ENCODE measurements around the gene IL1RAP. TPM values are rescaled to one million over a fixed set of nuclear protein-coding genes. Genes with fewer than 3 reads are reported as not detected.

Gene IL1RAP
- polyA plus RNA-seq, 4 donors, result 0.45 to 11.2 (median 1.1) TPM

DNA sequence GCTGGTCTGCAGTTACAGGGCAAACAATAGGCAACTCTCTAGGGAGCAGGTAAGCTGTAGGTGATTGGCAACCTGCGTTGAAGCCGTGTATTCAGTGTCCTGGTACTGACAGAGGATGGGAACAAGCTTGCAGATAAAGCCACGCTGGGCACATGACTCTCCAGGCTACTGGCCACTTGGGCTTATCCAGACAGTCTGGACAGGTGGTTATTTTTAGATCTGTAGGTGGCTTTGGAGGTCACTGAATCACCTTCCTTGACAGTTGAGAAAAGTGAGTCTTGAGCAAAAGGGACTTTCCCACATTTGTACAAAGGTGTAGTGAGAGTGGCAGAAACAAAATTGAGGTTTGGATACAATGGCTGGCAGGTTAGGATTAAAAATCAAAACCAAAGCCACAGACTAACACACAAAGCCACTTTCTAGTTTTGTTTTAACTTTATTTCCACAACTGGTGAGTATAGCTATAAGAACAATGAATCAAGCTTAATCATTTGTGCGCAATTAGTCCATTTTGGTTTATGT is 22.3 kb upstream of the IL1RAP start:
- Histone ChIP-seq H3K9me3 (ENCODE audit: control insufficient read depth in 2 of 2, insufficient read depth in 1 of 2, low read depth in 1 of 2, low read length in 1 of 2) (no peaks in the 10 kb centered on the region), H3K27ac (ENCODE audit: low read depth in 1 of 3, low read length in 2 of 3) (no peak overlapping the region), H3K36me3 (ENCODE audit: control insufficient read depth in 3 of 3, insufficient read depth in 2 of 3, low read depth in 1 of 3, low read length in 3 of 3) (no peaks in the 10 kb centered on the region), H3K27me3 (ENCODE audit: control insufficient read depth in 3 of 3, insufficient read depth in 3 of 3, low read length in 3 of 3) (peaks cover 0 to 2% (median 0%) of the 10 kb centered on the region in 3 donors), H3K4me1 (ENCODE audit: control insufficient read depth in 3 of 3, insufficient read depth in 2 of 3, low read depth in 1 of 3, low read length in 2 of 3) (no peaks in the 10 kb centered on the region), H3K4me3 (ENCODE audit: low read depth in 1 of 3, low read length in 3 of 3) (no peak overlapping the region)
- 57 to 71% (median 70%) methylated on average over 4 of the region's 4 CpGs for WGBS, 3 donors
- FAIRE-seq, result no peak
- DNase-seq, result no peak

GRCh38 chr3:190492129-190492528 is 21.8 kb upstream of the IL1RAP start:
- FAIRE-seq (no peak), DNase-seq (no peak)
- Histone ChIP-seq H3K9me3 (ENCODE audit: control insufficient read depth in 2 of 2, insufficient read depth in 1 of 2, low read depth in 1 of 2, low read length in 1 of 2) (no peaks in the 10 kb centered on the region), H3K4me1 (ENCODE audit: control insufficient read depth in 3 of 3, insufficient read depth in 2 of 3, low read depth in 1 of 3, low read length in 2 of 3) (no peaks in the 10 kb centered on the region), H3K36me3 (ENCODE audit: control insufficient read depth in 3 of 3, insufficient read depth in 2 of 3, low read depth in 1 of 3, low read length in 3 of 3) (no peaks in the 10 kb centered on the region), H3K27ac (ENCODE audit: low read depth in 1 of 3, low read length in 2 of 3) (no peak overlapping the region), H3K27me3 (ENCODE audit: control insufficient read depth in 3 of 3, insufficient read depth in 3 of 3, low read length in 3 of 3) (peaks cover 0 to 2% (median 0%) of the 10 kb centered on the region in 3 donors), H3K4me3 (ENCODE audit: low read depth in 1 of 3, low read length in 3 of 3) (no peak overlapping the region)

DNA sequence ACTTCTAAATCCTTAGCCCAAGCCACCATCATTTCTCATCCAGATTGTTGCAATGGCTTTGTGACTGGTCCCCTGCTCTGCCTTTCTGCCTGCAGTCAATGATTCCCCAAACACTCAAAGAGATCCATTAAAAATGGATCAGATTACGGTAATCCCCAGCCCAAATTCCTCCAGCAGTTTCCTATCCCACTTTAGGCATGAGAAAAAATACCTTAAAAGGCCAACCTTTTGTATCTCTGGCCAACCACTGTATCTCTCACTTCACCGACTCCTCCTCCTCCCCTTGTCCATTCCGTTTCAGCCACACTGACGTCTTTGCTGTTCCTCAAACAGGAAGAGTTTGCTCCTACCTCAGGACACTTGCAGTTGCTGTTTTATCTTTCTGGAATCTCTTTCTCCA is 20.9 kb upstream of the IL1RAP start:
- FAIRE-seq, result no peak
- Histone ChIP-seq H3K4me3 (ENCODE audit: low read depth in 1 of 3, low read length in 3 of 3) (no peak overlapping the region), H3K36me3 (ENCODE audit: control insufficient read depth in 3 of 3, insufficient read depth in 2 of 3, low read depth in 1 of 3, low read length in 3 of 3) (no peaks in the 10 kb centered on the region), H3K27ac (ENCODE audit: low read depth in 1 of 3, low read length in 2 of 3) (no peak overlapping the region), H3K27me3 (ENCODE audit: control insufficient read depth in 3 of 3, insufficient read depth in 3 of 3, low read length in 3 of 3) (no peaks in the 10 kb centered on the region), H3K9me3 (ENCODE audit: control insufficient read depth in 2 of 2, insufficient read depth in 1 of 2, low read depth in 1 of 2, low read length in 1 of 2) (no peaks in the 10 kb centered on the region), H3K4me1 (ENCODE audit: control insufficient read depth in 3 of 3, insufficient read depth in 2 of 3, low read depth in 1 of 3, low read length in 2 of 3) (no peaks in the 10 kb centered on the region)
- 81 to 89% (median 82%) methylated on average over 4 of the region's 4 CpGs for WGBS, 3 donors
- DNase-seq, result no peak

GRCh38 chr3:190494907-190495306 is 19.0 kb upstream of the IL1RAP start:
- no peak for DNase-seq
- no peak for FAIRE-seq
- no peak overlapping the region for H3K4me3 ChIP-seq (ENCODE audit: low read depth in 1 of 3, low read length in 3 of 3)
- no peaks in the 10 kb centered on the region for H3K4me1 ChIP-seq (ENCODE audit: control insufficient read depth in 3 of 3, insufficient read depth in 2 of 3, low read depth in 1 of 3, low read length in 2 of 3)
- no peak overlapping the region for H3K27ac ChIP-seq (ENCODE audit: low read depth in 1 of 3, low read length in 2 of 3)
- H3K27me3 ChIP-seq (ENCODE audit: control insufficient read depth in 3 of 3, insufficient read depth in 3 of 3, low read length in 3 of 3), result no peaks in the 10 kb centered on the region
- no peaks in the 10 kb centered on the region for H3K36me3 ChIP-seq (ENCODE audit: control insufficient read depth in 3 of 3, insufficient read depth in 2 of 3, low read depth in 1 of 3, low read length in 3 of 3)
- no peaks in the 10 kb centered on the region for H3K9me3 ChIP-seq (ENCODE audit: control insufficient read depth in 2 of 2, insufficient read depth in 1 of 2, low read depth in 1 of 2, low read length in 1 of 2)

GRCh38 chr3:190495354-190495753 is 18.5 kb upstream of the IL1RAP start:
- Histone ChIP-seq H3K36me3 (ENCODE audit: control insufficient read depth in 3 of 3, insufficient read depth in 2 of 3, low read depth in 1 of 3, low read length in 3 of 3) (no peaks in the 10 kb centered on the region), H3K9me3 (ENCODE audit: control insufficient read depth in 2 of 2, insufficient read depth in 1 of 2, low read depth in 1 of 2, low read length in 1 of 2) (no peaks in the 10 kb centered on the region), H3K4me3 (ENCODE audit: low read depth in 1 of 3, low read length in 3 of 3) (no peak overlapping the region), H3K27ac (ENCODE audit: low read depth in 1 of 3, low read length in 2 of 3) (no peak overlapping the region), H3K27me3 (ENCODE audit: control insufficient read depth in 3 of 3, insufficient read depth in 3 of 3, low read length in 3 of 3) (no peaks in the 10 kb centered on the region), H3K4me1 (ENCODE audit: control insufficient read depth in 3 of 3, insufficient read depth in 2 of 3, low read depth in 1 of 3, low read length in 2 of 3) (no peaks in the 10 kb centered on the region)
- DNase-seq (no peak), FAIRE-seq (no peak)

GRCh38 chr3:190495796-190496195 is 18.1 kb upstream of the IL1RAP start:
- FAIRE-seq, result no peak
- no peak for DNase-seq
- Histone ChIP-seq H3K27ac (ENCODE audit: low read depth in 1 of 3, low read length in 2 of 3) (no peak overlapping the region), H3K4me1 (ENCODE audit: control insufficient read depth in 3 of 3, insufficient read depth in 2 of 3, low read depth in 1 of 3, low read length in 2 of 3) (no peaks in the 10 kb centered on the region), H3K4me3 (ENCODE audit: low read depth in 1 of 3, low read length in 3 of 3) (no peak overlapping the region), H3K9me3 (ENCODE audit: control insufficient read depth in 2 of 2, insufficient read depth in 1 of 2, low read depth in 1 of 2, low read length in 1 of 2) (no peaks in the 10 kb centered on the region), H3K27me3 (ENCODE audit: control insufficient read depth in 3 of 3, insufficient read depth in 3 of 3, low read length in 3 of 3) (no peaks in the 10 kb centered on the region), H3K36me3 (ENCODE audit: control insufficient read depth in 3 of 3, insufficient read depth in 2 of 3, low read depth in 1 of 3, low read length in 3 of 3) (no peaks in the 10 kb centered on the region)
- 72 to 82% (median 80%) methylated on average over 5 of the region's 5 CpGs for WGBS, 3 donors

- Histone ChIP-seq H3K4me3 (ENCODE audit: low read depth in 1 of 3, low read length in 3 of 3) (no peak overlapping the region), H3K4me1 (ENCODE audit: control insufficient read depth in 3 of 3, insufficient read depth in 2 of 3, low read depth in 1 of 3, low read length in 2 of 3) (no peaks in the 10 kb centered on the region), H3K27me3 (ENCODE audit: control insufficient read depth in 3 of 3, insufficient read depth in 3 of 3, low read length in 3 of 3) (no peaks in the 10 kb centered on the region), H3K27ac (ENCODE audit: low read depth in 1 of 3, low read length in 2 of 3) (no peak overlapping the region), H3K36me3 (ENCODE audit: control insufficient read depth in 3 of 3, insufficient read depth in 2 of 3, low read depth in 1 of 3, low read length in 3 of 3) (no peaks in the 10 kb centered on the region), H3K9me3 (ENCODE audit: control insufficient read depth in 2 of 2, insufficient read depth in 1 of 2, low read depth in 1 of 2, low read length in 1 of 2) (no peaks in the 10 kb centered on the region)
- WGBS, 3 donors, result 23 to 36% (median 24%) methylated on average over 1 of the region's 1 CpG
- no peak for FAIRE-seq
- DNase-seq, result no peak
Observed at GRCh38 chr3:190496859-190497258, 17.0 kb upstream of the IL1RAP start.

DNA sequence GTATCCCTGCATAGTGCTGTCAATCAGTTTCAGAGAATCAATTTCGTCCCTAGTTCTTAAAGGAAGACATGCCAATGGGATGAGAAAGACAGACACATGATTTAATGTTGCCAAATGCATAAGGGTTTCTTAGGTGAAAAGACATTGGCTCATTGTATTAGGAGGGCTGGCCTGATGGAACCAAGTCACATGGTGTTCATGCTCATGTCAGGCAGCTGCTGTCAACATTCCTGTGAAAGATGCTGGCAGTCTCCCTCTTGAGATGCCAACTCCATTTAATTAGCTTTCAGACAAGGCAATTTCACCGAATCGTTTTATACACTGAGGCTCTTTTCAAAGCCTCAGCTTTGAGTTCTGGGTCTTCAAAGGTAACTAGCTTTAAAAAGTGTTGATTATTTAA is 16.1 kb upstream of the IL1RAP start:
- no peaks in the 10 kb centered on the region for H3K4me1 ChIP-seq (ENCODE audit: control insufficient read depth in 3 of 3, insufficient read depth in 2 of 3, low read depth in 1 of 3, low read length in 2 of 3)
- no peaks in the 10 kb centered on the region for H3K36me3 ChIP-seq (ENCODE audit: control insufficient read depth in 3 of 3, insufficient read depth in 2 of 3, low read depth in 1 of 3, low read length in 3 of 3)
- FAIRE-seq, result no peak
- 77 to 86% (median 86%) methylated on average over 3 of the region's 3 CpGs for WGBS, 3 donors
- no peak overlapping the region for H3K27ac ChIP-seq (ENCODE audit: low read depth in 1 of 3, low read length in 2 of 3)
- no peak overlapping the region for H3K4me3 ChIP-seq (ENCODE audit: low read depth in 1 of 3, low read length in 3 of 3)
- DNase-seq, result no peak
- no peaks in the 10 kb centered on the region for H3K27me3 ChIP-seq (ENCODE audit: control insufficient read depth in 3 of 3, insufficient read depth in 3 of 3, low read length in 3 of 3)
- no peaks in the 10 kb centered on the region for H3K9me3 ChIP-seq (ENCODE audit: control insufficient read depth in 2 of 2, insufficient read depth in 1 of 2, low read depth in 1 of 2, low read length in 1 of 2)

GRCh38 chr3:190498293-190498692 is 15.6 kb upstream of the IL1RAP start:
- no peaks in the 10 kb centered on the region for H3K9me3 ChIP-seq (ENCODE audit: control insufficient read depth in 2 of 2, insufficient read depth in 1 of 2, low read depth in 1 of 2, low read length in 1 of 2)
- WGBS, 3 donors, result 64 to 80% (median 79%) methylated on average over 2 of the region's 2 CpGs
- H3K4me1 ChIP-seq (ENCODE audit: control insufficient read depth in 3 of 3, insufficient read depth in 2 of 3, low read depth in 1 of 3, low read length in 2 of 3), result no peaks in the 10 kb centered on the region
- DNase-seq (no peak), FAIRE-seq (no peak)
- no peak overlapping the region for H3K27ac ChIP-seq (ENCODE audit: low read depth in 1 of 3, low read length in 2 of 3)
- H3K36me3 ChIP-seq (ENCODE audit: control insufficient read depth in 3 of 3, insufficient read depth in 2 of 3, low read depth in 1 of 3, low read length in 3 of 3), result no peaks in the 10 kb centered on the region
- H3K27me3 ChIP-seq (ENCODE audit: control insufficient read depth in 3 of 3, insufficient read depth in 3 of 3, low read length in 3 of 3), result no peaks in the 10 kb centered on the region
- no peak overlapping the region for H3K4me3 ChIP-seq (ENCODE audit: low read depth in 1 of 3, low read length in 3 of 3)

Data from small intestine (tissue), 7 donors.